Thymus (tissue), 11 donors: ENCODE measurements around the gene SBF1. TPM values are rescaled to one million over a fixed set of nuclear protein-coding genes. Genes with fewer than 3 reads are reported as not detected.

Experiments used
- DNase-seq, 9 donors: peaks; one replicate each; pipeline ENCODE4 v3.0.0-alpha.2; 2013; ENCODE audit warnings: low spot score in 9 of 9, low read depth in 6 of 9, missing footprints in 1 of 9
- H3K27ac ChIP-seq, 2 donors: one replicate each; pipeline ENCODE4 v1.5.1; 2013; ENCODE audit warnings: control low read depth in 1 of 2, low read depth in 1 of 2, low read length in 1 of 2, mild to moderate bottlenecking in 1 of 2, moderate library complexity in 1 of 2
- H3K27me3 ChIP-seq, 2 donors: one replicate each; pipeline ENCODE4 v1.5.1; 2013; ENCODE audit warnings: low read length in 1 of 2; ENCODE audit not compliant: control insufficient read depth in 2 of 2, insufficient read depth in 1 of 2
- H3K36me3 ChIP-seq, 2 donors: one replicate each; pipeline ENCODE4 v1.5.1; 2013; ENCODE audit warnings: low read length in 1 of 2, mild to moderate bottlenecking in 1 of 2, moderate library complexity in 1 of 2; ENCODE audit not compliant: control insufficient read depth in 2 of 2, insufficient read depth in 2 of 2
- H3K4me1 ChIP-seq, 2 donors: one replicate each; pipeline ENCODE4 v1.5.1; 2013; ENCODE audit warnings: low read length in 2 of 2; ENCODE audit not compliant: control insufficient read depth in 2 of 2, insufficient read depth in 2 of 2
- H3K4me3 ChIP-seq, 2 donors: one replicate each; pipeline ENCODE4 v1.5.1; 2013; ENCODE audit warnings: low read length in 2 of 2, control low read depth in 1 of 2, mild to moderate bottlenecking in 1 of 2
- H3K9me3 ChIP-seq, 2 donors: one replicate each; pipeline ENCODE4 v1.5.1; 2013; ENCODE audit warnings: low read length in 1 of 2, mild to moderate bottlenecking in 1 of 2; ENCODE audit not compliant: control insufficient read depth in 2 of 2, insufficient read depth in 1 of 2
- WGBS: extraction: QIAGEN DNeasy Blood & Tissue Kit; methylation state at CpG from one replicate; pipeline ENCODE4 v1.1.7; 2013; 5-methylcytosine and 5-hydroxymethylcytosine counted together
- polyA plus RNA-seq: library from polyadenylated mRNA; stranded (reverse); fragments of 200-250 nt; gene quantifications from one replicate; pipeline ENCODE4 v1.2.3, GENCODE V29; 2013
- total RNA-seq: library from RNA; stranded (reverse); fragments of 120-200 nt; gene quantifications from one replicate; pipeline ENCODE4 v1.2.4, GENCODE V29; 2013
- donor health status: healthy.

The SBF1 gene
- total and polyA plus RNA-seq, 2 donors, result 56.7 to 88.2 TPM

DNA sequence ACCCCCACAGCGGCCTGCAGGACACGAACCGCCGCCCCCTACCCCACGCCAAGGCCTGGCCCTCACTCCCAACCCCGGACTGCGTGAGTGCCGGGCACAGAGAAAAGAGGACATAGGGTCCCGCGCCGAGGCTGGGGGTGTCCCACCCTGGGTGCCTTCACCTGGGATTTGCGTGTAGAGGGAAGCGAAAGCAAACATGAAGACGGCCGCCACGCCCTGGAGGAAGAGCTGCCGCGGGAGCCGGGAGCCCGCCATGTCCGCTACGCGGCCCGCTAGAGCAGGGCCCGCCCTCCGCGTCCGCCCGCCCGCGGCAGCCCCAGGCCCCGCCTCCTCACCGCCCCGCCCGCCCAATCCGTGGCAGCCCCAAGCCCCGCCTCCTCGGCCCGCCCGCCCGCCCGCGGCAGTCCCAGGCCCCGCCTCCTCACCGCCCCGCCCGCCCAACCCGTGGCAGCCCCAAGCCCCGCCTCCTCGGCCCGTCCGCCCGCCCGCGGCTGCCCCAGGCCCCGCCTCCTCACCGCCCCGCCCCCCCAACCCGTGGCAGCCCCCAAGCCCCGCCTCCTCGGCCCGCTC, 32.7 kb upstream of the SBF1 start, which contains the start of gene LMF2:
LMF2 (minus strand) TSS at position 282 of the 570 bp plus-strand sequence; CDS start at position 255, 27 bp downstream.
- Histone ChIP-seq H3K4me1 (peaks cover 17 to 26% of the 10 kb centered on the region in 2 donors), H3K27me3 (no peaks in the 10 kb centered on the region), H3K9me3 (no peaks in the 10 kb centered on the region), H3K36me3 (peaks cover 27 to 38% of the 10 kb centered on the region in 2 donors), H3K4me3 (peak within 1 kb of the TSS; percentile 92 to 96), H3K27ac (peak within 1 kb of the TSS; percentile 88 to 98)
- under 1% methylated on average over 57 of the region's 62 CpGs for WGBS
- DNase-seq, result no peak

GRCh38 chr22:50506611-50507420, 32.0 kb upstream of the SBF1 start:
- Histone ChIP-seq H3K27ac (peak overlapping the region; percentile 81 to 92), H3K9me3 (no peaks in the 10 kb centered on the region), H3K36me3 (peaks cover 21 to 44% of the 10 kb centered on the region in 2 donors), H3K27me3 (no peaks in the 10 kb centered on the region), H3K4me3 (peak overlapping the region; percentile 92 to 96), H3K4me1 (peaks cover 17 to 26% of the 10 kb centered on the region in 2 donors)
- no peak for DNase-seq
- WGBS, result 59% methylated on average over 21 of the region's 21 CpGs

DNA sequence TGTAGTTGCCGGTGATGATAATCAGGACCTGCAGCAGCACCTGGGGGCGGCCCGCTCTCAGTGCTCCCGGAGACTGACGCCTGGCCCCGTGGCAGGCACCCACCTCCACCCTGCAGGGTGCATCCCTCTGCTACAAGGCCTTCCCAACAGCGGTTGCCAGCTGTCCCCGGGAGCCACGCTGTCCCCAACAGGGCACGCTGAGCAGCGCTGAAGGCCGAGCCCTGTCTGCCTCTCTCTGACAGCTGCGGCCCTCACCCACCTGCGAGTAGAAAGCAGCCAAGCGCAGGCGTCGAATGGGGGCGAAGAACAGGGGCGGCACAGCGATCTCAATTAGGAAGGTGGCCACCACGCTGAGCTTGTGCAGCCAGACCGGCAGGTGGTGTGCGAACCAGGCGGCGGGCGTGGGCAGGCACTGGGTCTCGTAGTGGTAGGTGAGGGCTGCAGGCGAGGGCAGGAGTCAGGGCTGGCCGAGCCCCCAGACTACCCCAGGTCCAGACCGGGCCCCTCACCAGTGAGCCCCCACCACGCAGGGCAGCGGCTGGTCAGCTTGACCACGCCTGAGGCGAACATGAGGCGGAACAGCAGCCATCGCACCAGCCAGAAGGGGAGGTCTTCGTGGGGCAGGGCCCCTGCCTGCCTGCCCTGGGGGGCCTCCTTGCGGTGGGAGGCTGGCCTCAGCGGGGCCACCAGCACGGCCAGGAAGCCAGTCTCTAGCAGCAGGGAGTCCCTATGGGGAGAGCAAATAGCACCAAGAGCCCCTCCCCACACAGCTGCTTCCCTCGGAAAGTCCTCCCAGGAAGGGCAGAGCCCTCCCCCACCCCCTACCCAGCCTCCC, 31.2 kb upstream of the SBF1 start:
- no peak for DNase-seq
- H3K4me1 ChIP-seq, result peaks cover 17 to 26% of the 10 kb centered on the region in 2 donors
- 95% methylated on average over 41 of the region's 41 CpGs for WGBS
- no peak overlapping the region for H3K27ac ChIP-seq
- no peaks in the 10 kb centered on the region for H3K27me3 ChIP-seq
- H3K9me3 ChIP-seq, result no peaks in the 10 kb centered on the region
- H3K4me3 ChIP-seq, result peak overlapping the region; percentile 92 to 96
- H3K36me3 ChIP-seq, result peaks cover 21 to 44% of the 10 kb centered on the region in 2 donors

GRCh38 chr22:50505276-50505775, 30.5 kb upstream of the SBF1 start:
- H3K4me1 ChIP-seq, result peaks cover 17 to 26% of the 10 kb centered on the region in 2 donors
- no peak overlapping the region for H3K27ac ChIP-seq
- no peak for DNase-seq
- no peak overlapping the region for H3K4me3 ChIP-seq
- H3K9me3 ChIP-seq, result no peaks in the 10 kb centered on the region
- peaks cover 21 to 41% of the 10 kb centered on the region in 2 donors for H3K36me3 ChIP-seq
- 94% methylated on average over 14 of the region's 14 CpGs for WGBS
- H3K27me3 ChIP-seq, result no peaks in the 10 kb centered on the region

GRCh38 chr22:50504369-50505211, 29.8 kb upstream of the SBF1 start:
- no peak overlapping the region for H3K4me3 ChIP-seq
- H3K27ac ChIP-seq, result no peak overlapping the region
- no peaks in the 10 kb centered on the region for H3K9me3 ChIP-seq
- H3K4me1 ChIP-seq, result peaks cover 17 to 24% of the 10 kb centered on the region in 2 donors
- DNase-seq, result no peak
- WGBS, result 92% methylated on average over 44 of the region's 44 CpGs
- H3K36me3 ChIP-seq, result peaks cover 21 to 41% of the 10 kb centered on the region in 2 donors
- no peaks in the 10 kb centered on the region for H3K27me3 ChIP-seq

- 94% methylated on average over 26 of the region's 26 CpGs for WGBS
- H3K36me3 ChIP-seq, result peaks cover 21 to 41% of the 10 kb centered on the region in 2 donors
- peaks cover 10 to 14% of the 10 kb centered on the region in 2 donors for H3K4me1 ChIP-seq
- H3K4me3 ChIP-seq, result no peak overlapping the region
- H3K9me3 ChIP-seq, result no peaks in the 10 kb centered on the region
- no peak for DNase-seq
- no peak overlapping the region for H3K27ac ChIP-seq
- no peaks in the 10 kb centered on the region for H3K27me3 ChIP-seq
These were observed 28.8 kb upstream of the SBF1 start for GRCh38 chr22:50503475-50504145.

DNA sequence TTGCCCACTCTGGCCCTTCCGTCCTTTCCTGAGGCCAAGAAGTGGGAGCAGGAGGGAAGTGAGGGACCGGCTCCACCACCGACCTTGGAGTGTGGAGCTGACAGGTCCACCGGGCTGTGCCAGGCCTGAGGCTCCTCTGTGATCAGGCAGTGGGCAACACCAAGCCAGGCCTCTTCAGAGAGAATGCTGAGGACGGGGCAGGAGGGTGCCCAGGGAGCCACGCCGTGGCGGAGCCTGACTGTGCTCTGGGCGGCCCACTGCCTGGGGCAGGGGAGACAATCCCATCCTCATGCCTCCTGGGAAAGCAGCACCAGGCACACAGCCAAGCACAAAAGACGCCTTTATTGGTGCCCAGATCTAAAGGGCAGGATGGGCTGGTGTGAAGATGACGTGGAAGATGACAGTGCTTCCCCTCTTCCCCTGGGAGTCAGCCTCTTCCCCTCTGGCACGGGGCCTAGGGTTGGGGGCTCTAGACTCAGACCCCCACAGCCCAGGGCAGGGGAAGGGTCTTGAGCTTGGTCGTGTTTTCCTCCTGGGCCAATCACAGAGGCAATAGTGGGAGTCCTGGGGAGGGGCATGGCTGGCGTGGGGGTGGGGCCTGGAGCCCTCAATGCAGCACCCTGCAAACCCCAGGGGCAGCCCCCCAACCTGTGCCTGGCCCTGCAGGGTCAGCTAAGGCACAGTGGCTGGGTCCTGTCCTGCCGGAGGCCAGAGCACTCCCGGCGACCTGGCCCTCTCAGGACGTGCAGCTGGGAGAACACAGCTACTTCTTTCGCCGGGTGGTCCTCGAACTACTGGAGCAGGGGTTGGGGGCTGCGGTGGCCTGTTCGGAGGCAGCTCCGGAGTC, 28.0 kb upstream of the SBF1 start:
- Histone ChIP-seq H3K4me1 (peaks cover 10 to 12% of the 10 kb centered on the region in 2 donors), H3K4me3 (no peak overlapping the region), H3K27me3 (no peaks in the 10 kb centered on the region), H3K9me3 (no peaks in the 10 kb centered on the region), H3K27ac (no peak overlapping the region), H3K36me3 (peaks cover 21 to 41% of the 10 kb centered on the region in 2 donors)
- WGBS, result 97% methylated on average over 24 of the region's 24 CpGs
- no peak for DNase-seq
